K562 (cell line): Measurements from ENCODE around the gene PSORS1C2. TPM values are rescaled to one million over a fixed set of nuclear protein-coding genes. Genes with fewer than 3 reads are reported as not detected.

Source experiments
- BCOR ChIP-seq: fragments of 450-650 bp; IDR thresholded peaks from 2 replicates; pipeline ENCODE4 v1.6.1; 2016
- BHLHE40 ChIP-seq: IDR thresholded peaks from 2 replicates; pipeline ENCODE4 v1.6.1; 2011; ENCODE audit warnings: low read length, improper control_type of control experiment
- CBFA2T3 ChIP-seq: fragments of 450-650 bp; IDR thresholded peaks from 2 replicates; pipeline ENCODE4 v1.6.1; 2017
- CBX5 ChIP-seq: IDR thresholded peaks from 2 replicates; pipeline ENCODE4 v1.6.1; 2014; ENCODE audit warnings: low read depth, borderline replicate concordance
- CBX8 ChIP-seq: fragments of 200-600 bp; sonication (generic); IDR thresholded peaks from 2 replicates; pipeline ENCODE4 v1.6.1; 2012; ENCODE audit warnings: borderline replicate concordance, mixed run types, low read depth, mild to moderate bottlenecking, moderate library complexity, mixed read lengths, low read length, control low read depth, inconsistent platforms; ENCODE audit not compliant: poor library complexity, severe bottlenecking; ENCODE audit errors: extremely low read depth
- CEBPB ChIP-seq: fragments of 450-650 bp; IDR thresholded peaks from 2 replicates; pipeline ENCODE4 v1.6.1; 2016; ENCODE audit warnings: missing genetic modification characterization, missing compliant biosample characterization
- CREM ChIP-seq: IDR thresholded peaks from 2 replicates; pipeline ENCODE4 v1.6.1; 2014; ENCODE audit warnings: antibody characterized with exemption, low read depth
- DIDO1 ChIP-seq: fragments of 450-650 bp; IDR thresholded peaks from 2 replicates; pipeline ENCODE4 v1.6.1; 2016; ENCODE audit warnings: low read depth, missing biosample characterization, missing genetic modification characterization
- HDAC8 ChIP-seq: fragments of 450-650 bp; IDR thresholded peaks from 2 replicates; pipeline ENCODE4 v1.6.1; 2016; ENCODE audit warnings: mild to moderate bottlenecking, missing genetic modification characterization, moderate library complexity, missing compliant biosample characterization
- HES1 ChIP-seq: fragments of 450-650 bp; IDR thresholded peaks from 2 replicates; pipeline ENCODE4 v1.6.1; 2016; ENCODE audit warnings: low read depth, mild to moderate bottlenecking, moderate library complexity
- ILK ChIP-seq: fragments of 450-650 bp; IDR thresholded peaks from 2 replicates; pipeline ENCODE4 v1.6.1; 2016; ENCODE audit warnings: missing genetic modification characterization, low read depth, mild to moderate bottlenecking, missing compliant biosample characterization, moderate library complexity, borderline replicate concordance
- NFIC ChIP-seq: fragments of 450-650 bp; IDR thresholded peaks from 2 replicates; pipeline ENCODE4 v1.6.1; 2017; ENCODE audit warnings: mild to moderate bottlenecking, inconsistent platforms
- NONO ChIP-seq, 2 experiments: fragments of 200-400 bp in 1 of 2; fragments of 450-650 bp in 1 of 2; formaldehyde crosslinking in 1 of 2; IDR thresholded peaks; 2 replicates each; pipeline ENCODE4 v1.6.1; 2017; ENCODE audit warnings: low read depth in 2 of 2, mild to moderate bottlenecking in 2 of 2, moderate library complexity in 2 of 2, low read length in 1 of 2
- OTX1 ChIP-seq: fragments of 450-650 bp; formaldehyde crosslinking; IDR thresholded peaks from 2 replicates; pipeline ENCODE4 v1.4.0; 2022; ENCODE audit warnings: mild to moderate bottlenecking
- PCBP1 ChIP-seq: fragments of 200-400 bp; formaldehyde crosslinking; IDR thresholded peaks from 2 replicates; pipeline ENCODE4 v1.6.1; 2018; ENCODE audit warnings: mild to moderate bottlenecking, low read depth, low read length; ENCODE audit not compliant: poor library complexity, severe bottlenecking
- RBM14 ChIP-seq: fragments of 200-400 bp; formaldehyde crosslinking; IDR thresholded peaks from 2 replicates; pipeline ENCODE4 v1.6.1; 2018; ENCODE audit warnings: low read depth, mild to moderate bottlenecking, low read length, moderate library complexity, borderline replicate concordance; ENCODE audit not compliant: insufficient read depth
- RNF219 ChIP-seq: fragments of 250-450 bp; sonication (Bioruptor Pico); IDR thresholded peaks from 2 replicates; pipeline ENCODE4 v1.5.0; 2022; ENCODE audit warnings: mild to moderate bottlenecking
- RUNX1 ChIP-seq: sonication (generic); IDR thresholded peaks from 2 replicates; pipeline ENCODE4 v1.6.1; 2016; ENCODE audit warnings: antibody characterized with exemption, low read depth
- TEAD2 ChIP-seq: fragments of 450-650 bp; IDR thresholded peaks from 2 replicates; pipeline ENCODE4 v1.6.1; 2016; ENCODE audit warnings: missing genetic modification characterization, control low read depth, missing compliant biosample characterization
- THRA ChIP-seq: fragments of 450-650 bp; IDR thresholded peaks from 2 replicates; pipeline ENCODE4 v1.6.1; 2017; ENCODE audit warnings: mild to moderate bottlenecking, moderate library complexity
- VEZF1 ChIP-seq: fragments of 200-800 bp; sonication (Bioruptor generic); IDR thresholded peaks from 2 replicates; pipeline ENCODE4 v1.6.1; 2017; ENCODE audit warnings: missing genetic modification characterization, missing compliant biosample characterization
- ZNF124 ChIP-seq: sonication (generic); formaldehyde crosslinking; IDR thresholded peaks from 2 replicates; pipeline ENCODE4 v1.8.1; 2022; ENCODE audit warnings: missing genetic modification reagents
- ZNF146 ChIP-seq: IDR thresholded peaks from one replicate; pipeline ENCODE4 v1.6.1; 2018; ENCODE audit warnings: missing compliant biosample characterization; ENCODE audit not compliant: unreplicated experiment
- ZNF174 ChIP-seq: fragments of 250-450 bp; sonication (Bioruptor Pico); IDR thresholded peaks from 2 replicates; pipeline ENCODE4 v1.4.0; 2020; ENCODE audit warnings: mild to moderate bottlenecking
- polyA plus RNA-seq, 8 experiments: library from polyadenylated mRNA; depleted of rRNA in 4 of 8; stranded (reverse) in 5 of 8; unstranded in 3 of 8; fragments of >200 nt; fragmentation: Nextera tagmentation in 2 of 8; fragmentation: Illumina TruSeq in 1 of 8; extraction: Ambion mirVana in 2 of 8; extraction: Trizol in 1 of 8; gene quantifications; 2 replicates each; pipeline versions ENCODE4 v1.2.1 to v1.2.3, GENCODE V29; 2011 to 2014; ENCODE audit warnings: inconsistent platforms in 1 of 8, missing spikeins in 1 of 8
- total RNA-seq, 7 experiments: library from RNA; depleted of rRNA in 6 of 7; stranded (reverse); fragments of >200 nt in 6 of 7; fragmentation: Illumina TruSeq in 2 of 7; extraction: Trizol in 2 of 7; gene quantifications; 2 replicates each; pipeline versions ENCODE4 v1.2.1 to v1.2.3, GENCODE V29; 2011 to 2021; ENCODE audit warnings: low replicate concordance in 1 of 7

PSORS1C2 gene
- total and polyA plus RNA-seq, 9 of the 15 experiments (the other 6 are each of a cell fraction or from before 2014, with no cell fraction given): not detected

- TF ChIP-seq ILK (tag) (no peak), CBX5 (no peak), HDAC8 (no peak), CBFA2T3 (no peak), PCBP1 (no peak), THRA (no peak), ZNF146 (CRISPR knock-in tag) (no peak), NONO (IDR thresholded peaks at IDR 0.05; ENCODE audit: low read depth in 2 of 2, low read length in 1 of 2) (no peak), HES1 (no peak), RNF219 (CRISPR knock-in tag) (no peak), RBM14 (no peak), RUNX1 (0 out of 2 replicates have a peak, but pooled peaks have one; percentile 49), BHLHE40 (peak; percentile 91), CREM (no peak; the same call in none of the 2 replicates), CEBPB (tag) (no peak), BCOR (0 out of 2 replicates have a peak, but pooled peaks have one; percentile 63), DIDO1 (peak; percentile 19; the same call in 1 of the 2 replicates), VEZF1 (CRISPR knock-in tag) (peak; percentile 96), ZNF174 (CRISPR knock-in tag) (no peak), TEAD2 (tag) (peak; percentile 70; the same call in 1 of the 2 replicates), NFIC (no peak), ZNF124 (CRISPR knock-in tag) (no peak), CBX8 (no peak), OTX1 (CRISPR knock-in tag) (no peak)
Observed at GRCh38 chr6:31158140-31158862, 19.4 kb upstream of the PSORS1C2 start, which contains the start of gene TCF19 (continued).
